ENCODE results near the gene MAP7. TPM values are rescaled to one million over a fixed set of nuclear protein-coding genes. Genes with fewer than 3 reads are reported as not detected.

Gene MAP7
- total and polyA plus RNA-seq, 9 of the 15 experiments (the other 6 are each of a cell fraction or from before 2014, with no cell fraction given), result 0.76 to 7.7 (median 3.9) TPM

DNA sequence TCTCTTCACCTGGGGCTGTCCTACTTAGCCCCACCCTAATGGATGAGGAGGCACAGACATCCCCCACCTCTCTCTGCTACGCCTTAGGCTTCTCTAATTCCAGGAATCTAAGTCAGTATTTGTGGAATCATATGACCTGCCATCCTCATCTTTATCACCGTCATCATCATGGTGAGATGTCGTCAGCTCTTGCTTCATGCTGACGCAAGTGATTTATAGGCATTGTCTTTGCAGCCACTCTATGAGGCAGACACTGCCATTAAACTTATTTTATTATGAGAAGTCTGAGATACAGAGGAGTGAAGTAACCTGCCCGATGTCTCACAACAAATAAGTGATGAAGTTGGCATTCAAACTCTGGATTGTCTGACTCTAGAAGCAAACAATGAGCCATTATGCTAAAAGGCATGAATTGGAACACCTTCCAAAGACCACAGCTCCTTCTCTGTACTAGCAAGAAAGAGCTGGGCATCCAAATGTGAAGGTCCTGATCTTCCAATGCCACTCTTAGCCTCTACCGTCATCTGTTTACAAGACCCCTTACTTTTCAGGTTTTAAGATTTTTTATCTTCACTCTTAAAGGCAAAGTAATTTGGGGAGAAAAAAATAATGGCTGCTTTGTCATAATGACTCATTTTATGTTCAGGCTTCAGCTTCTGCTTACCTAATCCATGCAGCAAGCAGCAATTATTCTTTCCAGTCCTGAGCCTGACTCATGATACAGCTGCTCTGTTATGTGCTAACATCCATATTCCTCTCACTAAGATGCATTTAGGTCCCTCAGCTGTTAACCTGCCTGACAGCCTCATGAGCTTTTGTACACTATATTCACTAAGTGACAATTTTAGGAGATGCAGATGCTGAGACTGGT is 146.9 kb downstream of the MAP7 start (continued):
- TF ChIP-seq, protein P1, sequence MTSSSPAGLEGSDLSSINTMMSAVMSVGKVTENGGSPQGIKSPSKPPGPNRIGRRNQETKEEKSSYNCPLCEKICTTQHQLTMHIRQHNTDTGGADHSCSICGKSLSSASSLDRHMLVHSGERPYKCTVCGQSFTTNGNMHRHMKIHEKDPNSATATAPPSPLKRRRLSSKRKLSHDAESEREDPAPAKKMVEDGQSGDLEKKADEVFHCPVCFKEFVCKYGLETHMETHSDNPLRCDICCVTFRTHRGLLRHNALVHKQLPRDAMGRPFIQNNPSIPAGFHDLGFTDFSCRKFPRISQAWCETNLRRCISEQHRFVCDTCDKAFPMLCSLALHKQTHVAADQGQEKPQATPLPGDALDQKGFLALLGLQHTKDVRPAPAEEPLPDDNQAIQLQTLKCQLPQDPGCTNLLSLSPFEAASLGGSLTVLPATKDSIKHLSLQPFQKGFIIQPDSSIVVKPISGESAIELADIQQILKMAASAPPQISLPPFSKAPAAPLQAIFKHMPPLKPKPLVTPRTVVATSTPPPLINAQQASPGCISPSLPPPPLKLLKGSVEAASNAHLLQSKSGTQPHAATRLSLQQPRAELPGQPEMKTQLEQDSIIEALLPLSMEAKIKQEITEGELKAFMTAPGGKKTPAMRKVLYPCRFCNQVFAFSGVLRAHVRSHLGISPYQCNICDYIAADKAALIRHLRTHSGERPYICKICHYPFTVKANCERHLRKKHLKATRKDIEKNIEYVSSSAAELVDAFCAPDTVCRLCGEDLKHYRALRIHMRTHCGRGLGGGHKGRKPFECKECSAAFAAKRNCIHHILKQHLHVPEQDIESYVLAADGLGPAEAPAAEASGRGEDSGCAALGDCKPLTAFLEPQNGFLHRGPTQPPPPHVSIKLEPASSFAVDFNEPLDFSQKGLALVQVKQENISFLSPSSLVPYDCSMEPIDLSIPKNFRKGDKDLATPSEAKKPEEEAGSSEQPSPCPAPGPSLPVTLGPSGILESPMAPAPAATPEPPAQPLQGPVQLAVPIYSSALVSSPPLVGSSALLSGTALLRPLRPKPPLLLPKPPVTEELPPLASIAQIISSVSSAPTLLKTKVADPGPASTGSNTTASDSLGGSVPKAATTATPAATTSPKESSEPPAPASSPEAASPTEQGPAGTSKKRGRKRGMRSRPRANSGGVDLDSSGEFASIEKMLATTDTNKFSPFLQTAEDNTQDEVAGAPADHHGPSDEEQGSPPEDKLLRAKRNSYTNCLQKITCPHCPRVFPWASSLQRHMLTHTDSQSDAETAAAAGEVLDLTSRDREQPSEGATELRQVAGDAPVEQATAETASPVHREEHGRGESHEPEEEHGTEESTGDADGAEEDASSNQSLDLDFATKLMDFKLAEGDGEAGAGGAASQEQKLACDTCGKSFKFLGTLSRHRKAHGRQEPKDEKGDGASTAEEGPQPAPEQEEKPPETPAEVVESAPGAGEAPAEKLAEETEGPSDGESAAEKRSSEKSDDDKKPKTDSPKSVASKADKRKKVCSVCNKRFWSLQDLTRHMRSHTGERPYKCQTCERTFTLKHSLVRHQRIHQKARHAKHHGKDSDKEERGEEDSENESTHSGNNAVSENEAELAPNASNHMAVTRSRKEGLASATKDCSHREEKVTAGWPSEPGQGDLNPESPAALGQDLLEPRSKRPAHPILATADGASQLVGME (CRISPR knock-in tag; IDR thresholded peaks at IDR 0.05), result no peak
- TF ChIP-seq STAG1 (CRISPR knock-in tag; IDR thresholded peaks at IDR 0.05; ENCODE audit: borderline replicate concordance) (no peak), CAMTA2 (CRISPR knock-in tag; conservative IDR thresholded peaks at IDR 0.05) (no peak), ZNF224 (CRISPR knock-in tag; IDR thresholded peaks at IDR 0.05) (no peak), CHD2 (IDR thresholded peaks at IDR 0.05; ENCODE audit: low read depth, low read length) (no peak), LCOR (CRISPR knock-in tag; IDR thresholded peaks at IDR 0.05) (no peak), ZNF217 (CRISPR knock-in tag; IDR thresholded peaks at IDR 0.05) (no peak), XRCC3 (IDR thresholded peaks at IDR 0.05) (no peak), NCOA2 (IDR thresholded peaks at IDR 0.05; ENCODE audit: partially characterized antibody in 2 of 2) (no peak), ZBTB8A (IDR thresholded peaks at IDR 0.05; ENCODE audit: partially characterized antibody) (no peak), GABPB1 (CRISPR knock-in tag; IDR thresholded peaks at IDR 0.05) (no peak), SMC3 (conservative IDR thresholded peaks at IDR 0.05; ENCODE audit: insufficient read depth, low read depth, low read length) (no peak), CHCHD3 (CRISPR knock-in tag; IDR thresholded peaks at IDR 0.05) (0 out of 2 replicates have a peak, but pooled peaks have one; percentile 39), RBM15 (IDR thresholded peaks at IDR 0.05; ENCODE audit: insufficient read depth, low read length) (no peak), ZNF184 (CRISPR knock-in tag; IDR thresholded peaks at IDR 0.05) (no peak), ZSCAN29 (IDR thresholded peaks at IDR 0.05) (no peak)
- TF ChIP-seq, protein P2, sequence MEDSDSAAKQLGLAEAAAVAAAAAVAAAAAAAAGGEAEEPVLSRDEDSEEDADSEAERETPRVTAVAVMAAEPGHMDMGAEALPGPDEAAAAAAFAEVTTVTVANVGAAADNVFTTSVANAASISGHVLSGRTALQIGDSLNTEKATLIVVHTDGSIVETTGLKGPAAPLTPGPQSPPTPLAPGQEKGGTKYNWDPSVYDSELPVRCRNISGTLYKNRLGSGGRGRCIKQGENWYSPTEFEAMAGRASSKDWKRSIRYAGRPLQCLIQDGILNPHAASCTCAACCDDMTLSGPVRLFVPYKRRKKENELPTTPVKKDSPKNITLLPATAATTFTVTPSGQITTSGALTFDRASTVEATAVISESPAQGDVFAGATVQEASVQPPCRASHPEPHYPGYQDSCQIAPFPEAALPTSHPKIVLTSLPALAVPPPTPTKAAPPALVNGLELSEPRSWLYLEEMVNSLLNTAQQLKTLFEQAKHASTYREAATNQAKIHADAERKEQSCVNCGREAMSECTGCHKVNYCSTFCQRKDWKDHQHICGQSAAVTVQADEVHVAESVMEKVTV (CRISPR knock-in tag; IDR thresholded peaks at IDR 0.05), result no peak
- TF ChIP-seq, protein P3, sequence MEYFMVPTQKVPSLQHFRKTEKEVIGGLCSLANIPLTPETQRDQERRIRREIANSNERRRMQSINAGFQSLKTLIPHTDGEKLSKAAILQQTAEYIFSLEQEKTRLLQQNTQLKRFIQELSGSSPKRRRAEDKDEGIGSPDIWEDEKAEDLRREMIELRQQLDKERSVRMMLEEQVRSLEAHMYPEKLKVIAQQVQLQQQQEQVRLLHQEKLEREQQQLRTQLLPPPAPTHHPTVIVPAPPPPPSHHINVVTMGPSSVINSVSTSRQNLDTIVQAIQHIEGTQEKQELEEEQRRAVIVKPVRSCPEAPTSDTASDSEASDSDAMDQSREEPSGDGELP (CRISPR knock-in tag; IDR thresholded peaks at IDR 0.05; ENCODE audit: borderline replicate concordance), result peak; percentile 39; the same call in 1 of the 2 replicates
- TF ChIP-seq, protein P4, sequence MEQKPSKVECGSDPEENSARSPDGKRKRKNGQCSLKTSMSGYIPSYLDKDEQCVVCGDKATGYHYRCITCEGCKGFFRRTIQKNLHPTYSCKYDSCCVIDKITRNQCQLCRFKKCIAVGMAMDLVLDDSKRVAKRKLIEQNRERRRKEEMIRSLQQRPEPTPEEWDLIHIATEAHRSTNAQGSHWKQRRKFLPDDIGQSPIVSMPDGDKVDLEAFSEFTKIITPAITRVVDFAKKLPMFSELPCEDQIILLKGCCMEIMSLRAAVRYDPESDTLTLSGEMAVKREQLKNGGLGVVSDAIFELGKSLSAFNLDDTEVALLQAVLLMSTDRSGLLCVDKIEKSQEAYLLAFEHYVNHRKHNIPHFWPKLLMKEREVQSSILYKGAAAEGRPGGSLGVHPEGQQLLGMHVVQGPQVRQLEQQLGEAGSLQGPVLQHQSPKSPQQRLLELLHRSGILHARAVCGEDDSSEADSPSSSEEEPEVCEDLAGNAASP (IDR thresholded peaks at IDR 0.05), result no peak
